ENCODE measurements around the gene CCNH. TPM values are rescaled to one million over a fixed set of nuclear protein-coding genes. Genes with fewer than 3 reads are reported as not detected.

CCNH gene
- total and polyA plus RNA-seq, 2 of the 4 experiments (the other 2 are of a cell fraction) = 37.4 to 100 TPM

DNA sequence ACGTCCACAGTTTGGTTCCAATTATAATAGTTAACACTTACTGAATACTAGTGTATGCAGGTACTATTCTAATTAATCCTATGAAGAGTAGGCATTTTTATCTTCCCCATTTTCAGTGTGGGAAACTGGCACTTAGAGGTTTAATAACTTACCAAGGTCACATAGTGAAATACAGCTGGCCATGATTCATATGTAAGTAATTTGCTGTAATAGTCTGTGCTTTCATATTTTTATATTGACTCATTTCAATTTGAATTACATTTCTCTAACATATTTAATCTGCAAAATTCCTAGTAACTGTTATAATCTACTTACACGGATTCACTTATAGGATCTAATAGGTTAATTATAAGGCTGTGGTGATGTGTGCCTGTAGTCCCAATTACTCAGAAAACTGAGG, 19.4 kb downstream of the CCNH start:
- peak; percentile 76; the same call in 1 of the 2 replicates for TF ChIP-seq FOS (IDR thresholded peaks at IDR 0.05; ENCODE audit: low read depth, low read length)
- no peak for TF ChIP-seq RFX5 (IDR thresholded peaks at IDR 0.05; ENCODE audit: low read depth, low read length)
- H2AK9ac ChIP-seq (replicated peaks; ENCODE audit: low read depth, low read length, poor library complexity) = no peak overlapping the region
- dilution Hi-C loops (cut with HindIII; ENCODE audit: low sequenced_read_pairs, unreplicated experiment) = no loop called here
- in situ Hi-C loops (cut with MboI; ENCODE audit: low sequenced_read_pairs) = no loop called here
- peak overlapping the region; percentile 99 for H2BK5ac ChIP-seq (ENCODE audit: low read depth, low read length, poor library complexity, severe bottlenecking)
- H3K14ac ChIP-seq (replicated peaks; ENCODE audit: low read depth, low read length) = peak overlapping the region; percentile 77; the same call in 1 of the 2 replicates
- H2BK120ac ChIP-seq (ENCODE audit: low read depth, low read length) = peak overlapping the region; percentile 95
- no peak overlapping the region for H3K4me3 ChIP-seq (ENCODE audit: insufficient read depth, low read depth, low read length)
- DNase-seq = peak; percentile 87
- no TSS peak for BruUV-seq (replicated peaks)
- peak overlapping the region; percentile 50; the same call in 1 of the 2 replicates for H4K5ac ChIP-seq (ENCODE audit: low read depth, low read length)
- H3K4me1 ChIP-seq (ENCODE audit: control insufficient read depth, insufficient read depth, low read length) = peaks cover 14% of the 10 kb centered on the region
- no peaks in the 10 kb centered on the region for H3K9me3 ChIP-seq (ENCODE audit: control insufficient read depth, insufficient read depth, low read length)
- peak overlapping the region; percentile 54 for H4K91ac ChIP-seq (ENCODE audit: insufficient read depth, low read depth, low read length)
- no peaks in the 10 kb centered on the region for H4K20me1 ChIP-seq (ENCODE audit: insufficient read depth, low read length)
- H3K27me3 ChIP-seq (ENCODE audit: control insufficient read depth, insufficient read depth, low read length) = no peaks in the 10 kb centered on the region
- peak overlapping the region; percentile 79; the same call in 1 of the 2 replicates for H3K23ac ChIP-seq (ENCODE audit: low read depth, low read length)
- ChIA-PET POLR2A (ENCODE audit: unreplicated experiment) (interaction anchor here (0.6 kb wide), 1 partner anchor 125 kb away, joined by 3 read pairs; the partner anchor contains the start of gene RASA1), CTCF (no interaction called here)
- WGBS, 2 experiments (ENCODE audit: extremely low coverage in 2 of 2, insufficient read length in 1 of 2) = no CpG with 5 or more reads among the region's 2 CpGs
- H2AFZ ChIP-seq (replicated peaks; ENCODE audit: low read length, poor library complexity) = no peak overlapping the region
- H3K36me3 ChIP-seq (ENCODE audit: control insufficient read depth, insufficient read depth, low read length) = peaks cover 30% of the 10 kb centered on the region
- H3K9me1 ChIP-seq (ENCODE audit: insufficient read depth, low read length) = peaks cover 6% of the 10 kb centered on the region; the same call in 1 of the 2 replicates
- peak overlapping the region; percentile 95 for H2AK5ac ChIP-seq (ENCODE audit: low read depth, low read length)
- H3K79me1 ChIP-seq (ENCODE audit: low read depth in 1 of 2, low read length in 2 of 2) = peaks cover 20 to 39% of the 10 kb centered on the region in 2 experiments
- peak overlapping the region; percentile 83 for H3K27ac ChIP-seq (ENCODE audit: insufficient read depth, low read length)
- peak overlapping the region; percentile 33 to 83; a peak in 3 of 4 replicates for H4K8ac ChIP-seq (ENCODE audit: low read depth in 2 of 2, low read length in 2 of 2)
- intact Hi-C loops (cut with micrococcal nuclease) = loop anchor here (5.0 kb wide), 1 partner anchor 271 kb away; no protein-coding TSS in a partner anchor
- peak overlapping the region; percentile 89 for H3K4ac ChIP-seq (ENCODE audit: low read depth, low read length)
- ATAC-seq (ENCODE audit: low read depth) = peak; percentile 52
- no peak overlapping the region; the same call in 2 of the 3 replicates for H2BK15ac ChIP-seq (ENCODE audit: low read depth, low read length)
- peak overlapping the region; percentile 56; the same call in 1 of the 2 replicates for H3K4me2 ChIP-seq (ENCODE audit: low read depth, low read length)
- no peak overlapping the region; the same call in 1 of the 2 replicates for H3K9ac ChIP-seq (ENCODE audit: low read depth, low read length)
- H3K56ac ChIP-seq (ENCODE audit: extremely low read depth, insufficient read depth, low read length) = peak overlapping the region; percentile 77; the same call in 1 of the 2 replicates
- peak overlapping the region; percentile 87; the same call in 1 of the 2 replicates for H2BK20ac ChIP-seq (ENCODE audit: low read depth, low read length)
- H3K18ac ChIP-seq (ENCODE audit: low read depth, low read length) = peak overlapping the region; percentile 88; the same call in 1 of the 2 replicates

All from IMR-90 (cell line).